ENCODE results near the gene LMBR1. TPM values are rescaled to one million over a fixed set of nuclear protein-coding genes. Genes with fewer than 3 reads are reported as not detected.
A peak's percentile ranks its signal among the peaks of the same experiment; 100 is the strongest.

Gene LMBR1
- total and polyA plus RNA-seq, 2 of the 4 experiments (the other 2 are of a cell fraction): 11.9 to 19.9 TPM

GRCh38 chr7:156680281-156680680, 212.7 kb downstream of the LMBR1 start:
- Histone ChIP-seq H3K14ac (replicated peaks; ENCODE audit: low read depth, low read length) (no peak overlapping the region), H3K23ac (ENCODE audit: low read depth, low read length) (no peak overlapping the region), H3K9me3 (ENCODE audit: control insufficient read depth, insufficient read depth, low read length) (no peaks in the 10 kb centered on the region), H3K9ac (ENCODE audit: low read depth, low read length) (no peak overlapping the region), H3K4ac (ENCODE audit: low read depth, low read length) (no peak overlapping the region), H2AK9ac (replicated peaks; ENCODE audit: low read depth, low read length, poor library complexity) (no peak overlapping the region), H2BK20ac (ENCODE audit: low read depth, low read length) (no peak overlapping the region), H3K9me1 (ENCODE audit: insufficient read depth, low read length) (0 out of 2 replicates have a peak, but pooled peaks cover 4% of the 10 kb centered on the region), H4K8ac (ENCODE audit: low read depth in 2 of 2, low read length in 2 of 2) (no peak overlapping the region), H4K5ac (ENCODE audit: low read depth, low read length) (no peak overlapping the region), H3K4me3 (ENCODE audit: insufficient read depth, low read depth, low read length) (no peak overlapping the region), H4K20me1 (ENCODE audit: insufficient read depth, low read length) (no peaks in the 10 kb centered on the region), H2BK5ac (ENCODE audit: low read depth, low read length, poor library complexity, severe bottlenecking) (no peak overlapping the region), H2AFZ (replicated peaks; ENCODE audit: low read length, poor library complexity) (no peak overlapping the region), H3K27me3 (ENCODE audit: control insufficient read depth, insufficient read depth, low read length) (no peaks in the 10 kb centered on the region), H3K4me1 (ENCODE audit: control insufficient read depth, insufficient read depth, low read length) (no peaks in the 10 kb centered on the region), H2BK120ac (ENCODE audit: low read depth, low read length) (no peak overlapping the region), H3K36me3 (ENCODE audit: control insufficient read depth, insufficient read depth, low read length) (peaks cover 14% of the 10 kb centered on the region; the same call in 1 of the 2 replicates), H3K4me2 (ENCODE audit: low read depth, low read length) (no peak overlapping the region), H2BK15ac (ENCODE audit: low read depth, low read length) (no peak overlapping the region), H3K56ac (ENCODE audit: extremely low read depth, insufficient read depth, low read length) (no peak overlapping the region), H3K79me1 (ENCODE audit: low read depth in 1 of 2, low read length in 2 of 2) (no peaks in the 10 kb centered on the region), H4K91ac (ENCODE audit: insufficient read depth, low read depth, low read length) (no peak overlapping the region), H3K18ac (ENCODE audit: low read depth, low read length) (no peak overlapping the region), H3K27ac (ENCODE audit: insufficient read depth, low read length) (no peak overlapping the region), H2AK5ac (ENCODE audit: low read depth, low read length) (no peak overlapping the region)
- ATAC-seq (ENCODE audit: low read depth) (no peak), DNase-seq (peak; percentile 13)
- TF ChIP-seq POLR2A (IDR thresholded peaks at IDR 0.05; ENCODE audit: low read depth, low read length) (no peak), SMC3 (IDR thresholded peaks at IDR 0.05; ENCODE audit: low read depth, low read length) (no peak), MAFK (IDR thresholded peaks at IDR 0.05; ENCODE audit: low read depth, low read length) (no peak), CEBPB (IDR thresholded peaks at IDR 0.05; ENCODE audit: low read depth, low read length) (no peak), MXI1 (IDR thresholded peaks at IDR 0.05; ENCODE audit: borderline replicate concordance, low read depth, low read length) (no peak)
- no CpG with 5 or more reads among the region's 1 CpG for WGBS, 2 experiments (ENCODE audit: extremely low coverage in 2 of 2, insufficient read length in 1 of 2)
- intact Hi-C loops (cut with micrococcal nuclease): no loop called here
- in situ Hi-C loops (cut with MboI; ENCODE audit: low sequenced_read_pairs): no loop called here
- no TSS peak for BruUV-seq (replicated peaks)
- CTCF ChIA-PET: no interaction called here
- dilution Hi-C loops (cut with HindIII; ENCODE audit: low sequenced_read_pairs, unreplicated experiment): no loop called here
- POLR2A ChIA-PET (ENCODE audit: unreplicated experiment): no interaction called here

Data from IMR-90 (cell line).